ENCODE results near the gene SMG1. TPM values are rescaled to one million over a fixed set of nuclear protein-coding genes. Genes with fewer than 3 reads are reported as not detected.

Gene SMG1
- total and polyA plus RNA-seq, 10 of the 15 experiments (the other 5 are each of a cell fraction or from before 2014, with no cell fraction given): 3.9 to 66.7 (median 37.0) TPM

- TF ChIP-seq ZZZ3 (IDR thresholded peaks at IDR 0.05; ENCODE audit: control insufficient read depth, insufficient read length, low read depth) (no peak), IRF4 (IDR thresholded peaks at IDR 0.05; ENCODE audit: low read depth, low read length) (peak; percentile 57; the same call in 1 of the 2 replicates), NFXL1 (IDR thresholded peaks at IDR 0.05; ENCODE audit: borderline replicate concordance) (0 out of 2 replicates have a peak, but pooled peaks have one; percentile 32), FOS (IDR thresholded peaks at IDR 0.05; ENCODE audit: borderline replicate concordance, extremely low read depth, insufficient read length) (no peak), SRF (IDR thresholded peaks at IDR 0.05; ENCODE audit: low read depth in 2 of 2, low read length in 2 of 2) (peak; percentile 74 to 98), EED (IDR thresholded peaks at IDR 0.05; ENCODE audit: low read depth) (no peak), ZBTB11 (CRISPR knock-in tag; IDR thresholded peaks at IDR 0.05) (no peak), E2F8 (IDR thresholded peaks at IDR 0.05; ENCODE audit: low read depth, partially characterized antibody) (no peak), SMC3 (IDR thresholded peaks at IDR 0.05; ENCODE audit: borderline replicate concordance, low read length) (no peak), CREM (IDR thresholded peaks at IDR 0.05; ENCODE audit: low read depth) (peak; percentile 44), BHLHE40 (IDR thresholded peaks at IDR 0.05; ENCODE audit: borderline replicate concordance in 1 of 2, low read depth in 2 of 2, low read length in 1 of 2) (peak; percentile 18 to 67; a peak in 2 of 4 replicates), RCOR1 (conservative IDR thresholded peaks at IDR 0.05; ENCODE audit: low read depth, low read length) (peak; percentile 94), FOXM1 (IDR thresholded peaks at IDR 0.05; ENCODE audit: low read depth, low read length) (peak; percentile 64)
- TF ChIP-seq, protein P1, sequence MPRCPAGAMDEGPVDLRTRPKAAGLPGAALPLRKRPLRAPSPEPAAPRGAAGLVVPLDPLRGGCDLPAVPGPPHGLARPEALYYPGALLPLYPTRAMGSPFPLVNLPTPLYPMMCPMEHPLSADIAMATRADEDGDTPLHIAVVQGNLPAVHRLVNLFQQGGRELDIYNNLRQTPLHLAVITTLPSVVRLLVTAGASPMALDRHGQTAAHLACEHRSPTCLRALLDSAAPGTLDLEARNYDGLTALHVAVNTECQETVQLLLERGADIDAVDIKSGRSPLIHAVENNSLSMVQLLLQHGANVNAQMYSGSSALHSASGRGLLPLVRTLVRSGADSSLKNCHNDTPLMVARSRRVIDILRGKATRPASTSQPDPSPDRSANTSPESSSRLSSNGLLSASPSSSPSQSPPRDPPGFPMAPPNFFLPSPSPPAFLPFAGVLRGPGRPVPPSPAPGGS (IDR thresholded peaks at IDR 0.05; ENCODE audit: borderline replicate concordance, insufficient read depth, low read depth, low read length, poor library complexity, severe bottlenecking): no peak
- TF ChIP-seq, protein P2, sequence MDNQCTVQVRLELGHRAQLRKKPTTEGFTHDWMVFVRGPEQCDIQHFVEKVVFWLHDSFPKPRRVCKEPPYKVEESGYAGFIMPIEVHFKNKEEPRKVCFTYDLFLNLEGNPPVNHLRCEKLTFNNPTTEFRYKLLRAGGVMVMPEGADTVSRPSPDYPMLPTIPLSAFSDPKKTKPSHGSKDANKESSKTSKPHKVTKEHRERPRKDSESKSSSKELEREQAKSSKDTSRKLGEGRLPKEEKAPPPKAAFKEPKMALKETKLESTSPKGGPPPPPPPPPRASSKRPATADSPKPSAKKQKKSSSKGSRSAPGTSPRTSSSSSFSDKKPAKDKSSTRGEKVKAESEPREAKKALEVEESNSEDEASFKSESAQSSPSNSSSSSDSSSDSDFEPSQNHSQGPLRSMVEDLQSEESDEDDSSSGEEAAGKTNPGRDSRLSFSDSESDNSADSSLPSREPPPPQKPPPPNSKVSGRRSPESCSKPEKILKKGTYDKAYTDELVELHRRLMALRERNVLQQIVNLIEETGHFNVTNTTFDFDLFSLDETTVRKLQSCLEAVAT (IDR thresholded peaks at IDR 0.05): peak; percentile 100
- TF ChIP-seq, protein P3, sequence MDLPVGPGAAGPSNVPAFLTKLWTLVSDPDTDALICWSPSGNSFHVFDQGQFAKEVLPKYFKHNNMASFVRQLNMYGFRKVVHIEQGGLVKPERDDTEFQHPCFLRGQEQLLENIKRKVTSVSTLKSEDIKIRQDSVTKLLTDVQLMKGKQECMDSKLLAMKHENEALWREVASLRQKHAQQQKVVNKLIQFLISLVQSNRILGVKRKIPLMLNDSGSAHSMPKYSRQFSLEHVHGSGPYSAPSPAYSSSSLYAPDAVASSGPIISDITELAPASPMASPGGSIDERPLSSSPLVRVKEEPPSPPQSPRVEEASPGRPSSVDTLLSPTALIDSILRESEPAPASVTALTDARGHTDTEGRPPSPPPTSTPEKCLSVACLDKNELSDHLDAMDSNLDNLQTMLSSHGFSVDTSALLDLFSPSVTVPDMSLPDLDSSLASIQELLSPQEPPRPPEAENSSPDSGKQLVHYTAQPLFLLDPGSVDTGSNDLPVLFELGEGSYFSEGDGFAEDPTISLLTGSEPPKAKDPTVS (IDR thresholded peaks at IDR 0.05; ENCODE audit: low read depth, low read length): no peak
Observed at GRCh38 chr16:18789850-18790706, 136.1 kb downstream of the SMG1 start, which contains the start of gene RPS15A (continued).

All from GM12878 (cell line).